Activated T-cell treated with anti-CD3 and anti-CD28 coated beads, Interleukin-2, amount 50 U/mL, for 4 hours (primary cell): ENCODE measurements around the gene NUP93. TPM values are rescaled to one million over a fixed set of nuclear protein-coding genes. Genes with fewer than 3 reads are reported as not detected.
A peak's percentile ranks its signal among the peaks of the same experiment; 100 is the strongest.

Experiments used
- ATAC-seq, 2 donors: fragments of 200-7000 bp; cut with Tn5 transposase; one replicate each; pipeline ENCODE4 v1.10.0; 2021
- DNase-seq: peaks from one replicate; pipeline ENCODE4 v3.0.0-alpha.2; 2020
- H3K27me3 Mint-ChIP-seq: one replicate; pipeline ENCODE4 v1.8.0; 2021; ENCODE audit warnings: low read depth, mixed read lengths
- H3K36me3 Mint-ChIP-seq: one replicate; pipeline ENCODE4 v1.8.0; 2022; ENCODE audit warnings: mixed read lengths; ENCODE audit not compliant: insufficient read depth
- H3K4me1 Mint-ChIP-seq: one replicate; pipeline ENCODE4 v1.8.0; 2021; ENCODE audit warnings: low read depth, mixed read lengths
- H3K4me3 Mint-ChIP-seq: one replicate; pipeline ENCODE4 v1.8.0; 2021; ENCODE audit warnings: mild to moderate bottlenecking, moderate library complexity, mixed read lengths
- H3K9me3 Mint-ChIP-seq: one replicate; pipeline ENCODE4 v1.8.0; 2021; ENCODE audit warnings: mixed read lengths
- total RNA-seq, 3 donors: library from RNA; stranded (reverse); gene quantifications; one replicate each; pipeline ENCODE4 v1.2.1, GENCODE V29; 2021

NUP93 gene
- 100 to 1,000 TPM; 178 to 195 (median 181) TPM for total RNA-seq

- Mint-ChIP-seq H3K27me3 (no peaks in the 10 kb centered on the region), H3K9me3 (no peaks in the 10 kb centered on the region), H3K4me3 (no peak within 1 kb of the TSS), H3K4me1 (peaks cover 19% of the 10 kb centered on the region), H3K36me3 (no peaks in the 10 kb centered on the region)
- ATAC-seq = peak; percentile 93 to 96
- peak; percentile 84 for DNase-seq
Observed at GRCh38 chr16:56729735-56730662, at the start of gene NUP93. Gene NUP93, plus strand, starts transcription at chr16:56730129. Its CDS starts 18,119 bp downstream, at chr16:56748248.

DNA sequence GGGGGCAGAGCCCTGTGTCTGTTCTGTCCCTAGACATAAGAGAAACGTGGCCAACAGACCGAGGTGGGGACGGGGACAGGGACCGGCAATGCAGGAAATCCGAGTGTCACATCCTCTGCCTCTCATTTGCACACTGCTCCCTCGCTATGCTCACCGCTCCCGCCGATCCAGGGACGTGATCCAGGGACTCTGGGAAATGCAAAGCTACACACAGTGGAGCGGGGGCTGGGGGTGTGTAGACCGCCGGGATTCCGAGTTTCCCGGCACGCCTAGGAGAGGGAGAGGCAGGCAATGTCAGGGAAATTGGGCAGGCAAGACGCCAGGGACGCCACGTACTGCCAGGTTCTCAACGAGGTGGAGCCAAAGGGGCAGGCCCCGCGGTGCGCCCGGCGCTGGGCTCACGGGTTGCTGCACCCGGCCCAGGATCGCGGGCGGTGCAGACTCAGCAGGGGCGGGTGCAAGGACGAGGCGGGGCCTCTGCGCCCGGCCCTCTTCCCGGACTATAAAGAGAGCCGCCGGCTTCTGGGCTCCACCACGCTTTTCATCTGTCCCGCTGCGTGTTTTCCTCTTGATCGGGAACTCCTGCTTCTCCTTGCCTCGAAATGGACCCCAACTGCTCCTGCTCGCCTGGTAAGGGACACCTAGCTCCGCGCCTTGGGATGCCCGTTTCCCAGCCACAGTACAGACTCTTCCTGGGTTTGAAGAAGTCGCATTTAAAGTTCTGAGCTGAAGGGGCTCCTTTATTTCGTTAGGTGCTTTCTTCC lies 47.8 kb upstream of the NUP93 start, which contains the start of gene MT1X:
Gene MT1X (plus strand): TSS at position 532 of the 764 bp plus-strand sequence. CDS start 71 bp downstream, at position 603.
- DNase-seq (peak; percentile 81), ATAC-seq (peak; percentile 98)
- H3K4me1 Mint-ChIP-seq = peaks cover 22% of the 10 kb centered on the region
- peaks cover 10% of the 10 kb centered on the region for H3K36me3 Mint-ChIP-seq
- peak within 1 kb of the TSS; percentile 94 for H3K4me3 Mint-ChIP-seq
- H3K27me3 Mint-ChIP-seq = no peaks in the 10 kb centered on the region
- no peaks in the 10 kb centered on the region for H3K9me3 Mint-ChIP-seq

DNA sequence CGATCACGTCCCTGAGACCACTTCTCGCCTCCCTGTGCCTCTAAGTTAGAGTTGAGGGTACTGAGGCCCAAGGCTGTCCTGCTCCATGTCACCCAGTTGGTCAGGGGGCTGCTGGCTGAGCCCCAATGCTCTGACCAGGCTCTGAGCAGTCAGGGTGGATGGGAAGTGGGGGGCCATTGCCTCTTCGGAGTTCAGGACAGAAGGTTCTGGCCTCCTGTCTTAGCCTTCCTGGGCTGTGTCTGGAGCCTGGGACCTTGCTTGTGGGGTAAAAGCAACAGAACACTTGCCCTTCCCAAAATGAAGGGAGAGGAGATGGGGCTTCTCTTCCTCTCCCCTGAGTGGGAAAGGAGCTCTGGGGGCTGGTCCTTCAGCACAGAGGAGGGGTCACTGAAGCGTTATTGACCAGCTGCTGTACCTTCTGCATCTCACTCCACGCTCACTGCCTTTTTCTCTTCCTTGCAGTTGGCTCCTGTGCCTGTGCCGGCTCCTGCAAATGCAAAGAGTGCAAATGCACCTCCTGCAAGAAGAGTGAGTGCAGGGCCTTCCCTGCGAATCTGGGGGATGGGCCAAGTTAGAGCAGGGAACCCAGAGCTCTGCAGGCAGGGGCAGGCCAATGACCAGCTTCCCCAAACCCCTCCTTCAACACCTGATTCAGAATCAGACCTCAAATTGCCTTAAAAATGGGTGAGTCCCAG lies 47.1 kb upstream of the NUP93 start:
- H3K4me1 Mint-ChIP-seq = peaks cover 22% of the 10 kb centered on the region
- peak overlapping the region; percentile 94 for H3K4me3 Mint-ChIP-seq
- DNase-seq (no peak), ATAC-seq (peak; percentile 5 to 7)
- H3K9me3 Mint-ChIP-seq = no peaks in the 10 kb centered on the region
- no peaks in the 10 kb centered on the region for H3K27me3 Mint-ChIP-seq
- peaks cover 10% of the 10 kb centered on the region for H3K36me3 Mint-ChIP-seq

GRCh38 chr16:56683424-56684172 lies 46.3 kb upstream of the NUP93 start:
- Mint-ChIP-seq H3K27me3 (no peaks in the 10 kb centered on the region), H3K9me3 (no peaks in the 10 kb centered on the region), H3K4me3 (peak overlapping the region; percentile 94), H3K36me3 (peaks cover 10% of the 10 kb centered on the region), H3K4me1 (peaks cover 22% of the 10 kb centered on the region)
- DNase-seq (no peak), ATAC-seq (no peak)

DNA sequence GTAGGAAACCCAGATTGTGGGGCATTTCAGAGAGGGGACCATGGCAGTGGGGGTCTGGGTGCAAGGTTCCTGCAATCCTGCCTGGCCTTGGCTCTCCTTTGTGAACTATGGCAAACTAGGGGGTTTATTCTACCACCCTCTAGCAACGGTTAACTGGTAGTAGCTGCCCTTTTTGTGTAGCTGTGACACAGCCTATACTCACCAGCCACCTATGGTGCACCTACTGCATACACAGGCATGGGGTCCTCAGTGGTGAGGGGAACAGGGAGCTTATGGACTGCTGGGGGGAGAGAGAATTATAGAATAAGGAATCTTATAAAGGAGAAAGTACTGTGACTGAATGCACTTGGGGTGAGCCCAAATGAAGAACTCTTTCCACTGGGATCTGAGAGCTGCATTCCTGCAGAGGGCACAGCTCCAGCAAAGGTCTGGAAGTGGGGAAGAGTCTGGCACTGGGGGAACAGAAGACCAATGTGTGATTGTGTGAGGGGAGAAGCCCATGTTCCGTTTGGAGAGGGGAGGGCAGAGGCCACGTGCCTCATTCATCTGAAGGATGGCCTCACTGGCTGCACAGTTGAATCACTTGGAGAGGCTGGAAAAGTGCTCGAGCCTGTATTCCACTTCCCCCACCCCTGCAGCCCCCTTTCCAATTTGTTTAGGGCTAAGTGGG lies 45.5 kb upstream of the NUP93 start:
- Mint-ChIP-seq H3K4me3 (peak overlapping the region; percentile 94), H3K36me3 (peaks cover 10% of the 10 kb centered on the region), H3K9me3 (no peaks in the 10 kb centered on the region), H3K4me1 (peaks cover 22% of the 10 kb centered on the region), H3K27me3 (no peaks in the 10 kb centered on the region)
- DNase-seq (no peak), ATAC-seq (no peak)

GRCh38 chr16:56684926-56685590 lies 44.9 kb upstream of the NUP93 start:
- no peaks in the 10 kb centered on the region for H3K27me3 Mint-ChIP-seq
- H3K9me3 Mint-ChIP-seq = no peaks in the 10 kb centered on the region
- H3K4me1 Mint-ChIP-seq = peaks cover 22% of the 10 kb centered on the region
- DNase-seq = no peak
- no peak overlapping the region for H3K4me3 Mint-ChIP-seq
- ATAC-seq = no peak
- H3K36me3 Mint-ChIP-seq = peaks cover 10% of the 10 kb centered on the region

DNA sequence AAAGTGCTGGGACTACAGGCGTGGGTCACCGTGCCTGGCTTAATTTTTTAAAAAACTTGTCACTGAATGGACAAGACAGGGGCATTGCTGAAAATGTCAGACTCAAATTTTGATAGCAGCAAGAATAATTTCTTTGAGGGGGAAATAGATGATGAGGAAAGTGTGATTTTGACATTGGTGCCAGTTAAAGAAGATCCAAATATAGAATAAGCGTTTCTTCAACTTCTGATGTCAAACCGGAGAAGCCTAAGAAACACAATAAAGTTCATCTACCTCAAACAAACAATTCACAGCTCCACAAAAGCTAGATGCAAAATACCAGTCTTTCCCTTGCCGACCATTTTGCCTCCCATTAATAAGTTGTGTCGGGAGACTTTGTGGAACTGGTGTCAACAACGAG lies 43.2 kb upstream of the NUP93 start:
- H3K36me3 Mint-ChIP-seq = peaks cover 10% of the 10 kb centered on the region
- no peak overlapping the region for H3K4me3 Mint-ChIP-seq
- H3K9me3 Mint-ChIP-seq = no peaks in the 10 kb centered on the region
- peaks cover 17% of the 10 kb centered on the region for H3K4me1 Mint-ChIP-seq
- ATAC-seq (no peak), DNase-seq (no peak)
- no peaks in the 10 kb centered on the region for H3K27me3 Mint-ChIP-seq

GRCh38 chr16:56688762-56689161 lies 41.2 kb upstream of the NUP93 start:
- Mint-ChIP-seq H3K27me3 (no peaks in the 10 kb centered on the region), H3K4me1 (peaks cover 7% of the 10 kb centered on the region), H3K9me3 (no peaks in the 10 kb centered on the region), H3K4me3 (no peak overlapping the region), H3K36me3 (peaks cover 6% of the 10 kb centered on the region)
- no peak for ATAC-seq
- no peak for DNase-seq

DNA sequence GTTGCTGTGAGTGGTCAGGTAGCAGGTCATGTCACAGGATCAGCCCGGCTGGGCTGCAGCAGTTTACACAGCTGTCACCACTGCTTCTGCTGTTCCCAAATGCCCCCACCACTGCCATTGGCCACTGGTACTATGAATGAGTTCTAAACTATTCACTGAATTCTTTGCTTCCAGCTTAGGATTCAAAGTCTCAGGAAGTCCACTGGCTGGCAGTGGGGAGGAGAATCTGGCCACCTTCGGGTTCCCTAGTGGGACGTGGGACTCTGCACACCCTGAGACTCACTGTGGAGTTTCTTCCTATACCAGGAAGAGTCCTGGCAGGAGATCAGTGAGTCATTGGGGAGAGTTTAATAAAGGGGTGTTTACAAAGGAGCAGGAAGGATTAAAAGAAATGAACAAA lies 40.8 kb upstream of the NUP93 start:
- ATAC-seq (no peak), DNase-seq (no peak)
- Mint-ChIP-seq H3K36me3 (peaks cover 5% of the 10 kb centered on the region), H3K27me3 (no peaks in the 10 kb centered on the region), H3K9me3 (no peaks in the 10 kb centered on the region), H3K4me1 (peaks cover 3% of the 10 kb centered on the region), H3K4me3 (no peak overlapping the region)

DNA sequence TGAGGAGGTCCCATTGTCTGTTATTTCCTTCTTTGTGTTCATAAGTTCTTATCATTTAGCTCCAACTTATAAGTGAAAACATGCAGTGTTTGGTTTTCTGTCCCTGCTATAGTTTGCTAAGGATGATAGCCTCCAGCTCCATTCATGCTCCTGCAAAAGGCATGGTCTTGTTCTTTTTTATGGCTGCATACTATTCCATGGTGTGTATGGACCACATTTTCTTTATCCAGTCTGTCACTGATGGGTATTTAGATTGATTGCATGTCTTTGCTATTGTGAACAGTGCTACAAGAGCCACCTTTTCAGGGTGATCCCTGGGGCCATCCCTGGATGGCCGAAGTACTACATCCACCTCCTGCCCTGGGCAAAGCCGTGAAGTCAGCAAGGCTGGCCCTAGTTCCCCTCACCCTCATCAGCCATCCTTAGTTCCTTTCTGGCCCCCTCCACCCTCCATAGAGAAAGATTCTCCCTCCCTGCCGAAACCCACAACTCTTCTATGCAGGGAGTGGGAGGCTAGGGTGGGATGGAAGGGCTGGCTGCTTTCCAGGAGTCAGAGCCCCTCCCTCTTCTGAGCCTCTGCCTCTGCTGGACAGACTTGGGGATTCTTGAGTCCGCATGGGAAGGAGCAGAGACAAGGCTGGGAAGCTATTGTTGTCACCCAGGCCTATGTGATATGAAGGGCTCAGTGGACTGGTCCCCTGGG lies 39.4 kb upstream of the NUP93 start:
- DNase-seq (no peak), ATAC-seq (no peak)
- Mint-ChIP-seq H3K9me3 (no peaks in the 10 kb centered on the region), H3K4me3 (no peak overlapping the region), H3K4me1 (no peaks in the 10 kb centered on the region), H3K27me3 (no peaks in the 10 kb centered on the region), H3K36me3 (peaks cover 5% of the 10 kb centered on the region)

- DNase-seq (no peak), ATAC-seq (no peak)
- H3K27me3 Mint-ChIP-seq = no peaks in the 10 kb centered on the region
- H3K36me3 Mint-ChIP-seq = no peaks in the 10 kb centered on the region
- no peaks in the 10 kb centered on the region for H3K9me3 Mint-ChIP-seq
- H3K4me1 Mint-ChIP-seq = no peaks in the 10 kb centered on the region
- H3K4me3 Mint-ChIP-seq = no peak overlapping the region
Observed at GRCh38 chr16:56691885-56692284, 38.0 kb upstream of the NUP93 start.

DNA sequence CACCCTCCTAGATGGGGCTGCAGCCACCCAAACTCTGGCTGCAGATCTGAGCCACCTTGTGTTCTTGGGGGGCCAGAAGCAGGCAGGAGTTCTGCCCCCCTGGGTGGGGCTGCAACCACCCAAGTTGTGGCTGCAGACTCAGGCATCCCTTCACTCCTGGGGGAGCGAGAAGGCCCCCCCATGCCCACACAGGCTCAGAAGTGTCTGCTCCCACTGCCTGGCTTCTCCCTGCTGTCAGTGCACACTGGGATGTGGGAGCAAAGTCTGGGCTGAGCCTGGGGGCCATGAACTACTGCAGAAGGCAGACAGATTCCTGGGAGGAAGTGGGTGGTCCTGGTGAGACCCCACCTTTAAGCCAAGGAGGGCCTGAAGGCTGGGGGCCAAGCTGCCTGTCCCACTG lies 34.7 kb upstream of the NUP93 start:
- H3K36me3 Mint-ChIP-seq = no peaks in the 10 kb centered on the region
- ATAC-seq = no peak
- no peak for DNase-seq
- H3K9me3 Mint-ChIP-seq = peaks cover 7% of the 10 kb centered on the region
- no peaks in the 10 kb centered on the region for H3K27me3 Mint-ChIP-seq
- H3K4me1 Mint-ChIP-seq = no peaks in the 10 kb centered on the region
- H3K4me3 Mint-ChIP-seq = no peak overlapping the region
